Panc1 (cell line): ENCODE results near the gene TRAPPC6A.

Source experiments
- CTCF ChIP-seq: fragments of 450-650 bp; IDR thresholded peaks from 2 replicates; pipeline ENCODE4 v1.5.1; 2017; ENCODE audit warnings: mild to moderate bottlenecking
- POLR2AphosphoS5 ChIP-seq: IDR thresholded peaks from 2 replicates; pipeline ENCODE4 v1.6.1; 2012; ENCODE audit warnings: mild to moderate bottlenecking, low read depth, low read length, moderate library complexity
- REST ChIP-seq, 2 experiments: IDR thresholded peaks; 2 replicates each; pipeline ENCODE4 v1.6.1; 2011 to 2012; ENCODE audit warnings: low read depth in 2 of 2, control low read depth in 1 of 2, low read length in 1 of 2, mild to moderate bottlenecking in 1 of 2, moderate library complexity in 1 of 2; ENCODE audit not compliant: insufficient read depth in 1 of 2

- TF ChIP-seq POLR2AphosphoS5, result no peak
- TF ChIP-seq REST (IDR thresholded peaks at IDR 0.05; ENCODE audit: insufficient read depth in 1 of 2, low read depth in 2 of 2, low read length in 1 of 2), result no peak
- no peak for TF ChIP-seq CTCF
Measured at GRCh38 chr19:45180936-45181335, 2.9 kb upstream of the TRAPPC6A start.
